Body of pancreas (tissue), 4 donors: ENCODE measurements around the gene TSSK1B. TPM values are rescaled to one million over a fixed set of nuclear protein-coding genes. Genes with fewer than 3 reads are reported as not detected.

ENCODE experiments used
- ATAC-seq: fragments of 150-250 bp; one replicate; pipeline ENCODE4 v1.9.1; 2016
- DNase-seq, 4 donors: peaks; one replicate each; pipeline ENCODE4 v3.0.0-alpha.2; 2019
- H3K27ac ChIP-seq, 4 donors: fragments of 200-600 bp; sonication (generic); 1 replicate in 3 of 4; 2 replicates in 1 of 4; pipeline versions ENCODE4 v1.5.1 to v1.6.1; 2016 to 2019; ENCODE audit warnings: mild to moderate bottlenecking in 1 of 4, mixed read lengths in 1 of 4, moderate library complexity in 1 of 4
- H3K27me3 ChIP-seq, 2 donors: fragments of 200-600 bp; sonication (generic); one replicate each; pipeline ENCODE4 v1.6.0; 2016; ENCODE audit warnings: mild to moderate bottlenecking in 1 of 2
- H3K36me3 ChIP-seq, 2 donors: fragments of 200-600 bp; sonication (generic); replicated peaks in 1 of 2; 2 replicates each; pipeline ENCODE4 v1.5.1; 2016; ENCODE audit warnings: low read depth in 2 of 2; ENCODE audit not compliant: insufficient read depth in 1 of 2
- H3K4me1 ChIP-seq: fragments of 200-600 bp; sonication (generic); one replicate; pipeline ENCODE4 v1.6.0; 2016
- H3K4me3 ChIP-seq, 2 donors: fragments of 200-600 bp; sonication (generic); 1 replicate in 1 of 2; 2 replicates in 1 of 2; pipeline ENCODE4 v1.5.1; 2016 to 2019
- H3K9me3 ChIP-seq, 3 donors: fragments of 200-600 bp; sonication (generic); 1 replicate in 2 of 3; 2 replicates in 1 of 3; pipeline ENCODE4 v1.5.1; 2016
- CTCF ChIP-seq, 7 experiments: fragments of 450-650 bp in 4 of 7; fragments of 200-600 bp in 3 of 7; sonication (generic) in 3 of 7; IDR thresholded peaks; one replicate each; pipeline ENCODE4 v1.5.1; 2016 to 2019; ENCODE audit warnings: antibody characterized with exemption in 7 of 7
- POLR2A ChIP-seq, 3 donors: fragments of 450-650 bp; IDR thresholded peaks; one replicate each; pipeline ENCODE4 v1.6.1; 2016; ENCODE audit warnings: antibody characterized with exemption in 3 of 3, mild to moderate bottlenecking in 2 of 3
- WGBS, 2 donors: methylation state at CpG; one replicate each; pipeline ENCODE4 v1.1.5; 2017; 5-methylcytosine and 5-hydroxymethylcytosine counted together
- intact Hi-C: fragments of 100-400 bp; cut with DNase I; formaldehyde crosslinking; loops from one replicate; pipeline ENCODE4 v1.15.1; 2023
- total RNA-seq, 2 donors: library from RNA; depleted of rRNA; stranded (reverse); fragments of >200 nt; gene quantifications; one replicate each; pipeline ENCODE4 v1.1.0, GENCODE V29; 2016

TSSK1B gene
- total RNA-seq, 2 donors from 2014 or later = not detected

GRCh38 chr5:113452941-113453340 lies 18.2 kb upstream of the TSSK1B start:
- no peaks in the 10 kb centered on the region for H3K36me3 ChIP-seq
- ATAC-seq (no peak), DNase-seq (no peak)
- intact Hi-C loops = no loop called here
- no peak overlapping the region for H3K27ac ChIP-seq
- H3K4me3 ChIP-seq = no peak overlapping the region
- no peaks in the 10 kb centered on the region for H3K27me3 ChIP-seq
- no peaks in the 10 kb centered on the region for H3K4me1 ChIP-seq
- 84 to 91% methylated on average over 6 of the region's 6 CpGs for WGBS, 2 donors
- TF ChIP-seq POLR2A (IDR thresholded peaks at IDR 0.05) = no peak
- TF ChIP-seq CTCF (IDR thresholded peaks at IDR 0.05) = no peak
- H3K9me3 ChIP-seq = no peaks in the 10 kb centered on the region

- no peak for DNase-seq
- Histone ChIP-seq H3K36me3 (no peaks in the 10 kb centered on the region), H3K9me3 (no peaks in the 10 kb centered on the region), H3K27ac (no peak overlapping the region), H3K4me3 (no peak overlapping the region), H3K4me1 (no peaks in the 10 kb centered on the region), H3K27me3 (no peaks in the 10 kb centered on the region)
- TF ChIP-seq POLR2A (IDR thresholded peaks at IDR 0.05) (no peak), CTCF (IDR thresholded peaks at IDR 0.05) (no peak)
- 71 to 82% methylated on average over 2 of the region's 2 CpGs for WGBS, 2 donors
- no peak for ATAC-seq
- intact Hi-C loops = no loop called here
Measured at GRCh38 chr5:113451797-113452196, 17.0 kb upstream of the TSSK1B start.

- 18 to 23% methylated on average over 2 of the region's 2 CpGs for WGBS, 2 donors
- TF ChIP-seq CTCF (IDR thresholded peaks at IDR 0.05) (no peak), POLR2A (IDR thresholded peaks at IDR 0.05) (no peak)
- Histone ChIP-seq H3K36me3 (no peaks in the 10 kb centered on the region), H3K9me3 (no peaks in the 10 kb centered on the region), H3K27me3 (no peaks in the 10 kb centered on the region), H3K4me1 (no peaks in the 10 kb centered on the region), H3K4me3 (no peak overlapping the region), H3K27ac (no peak overlapping the region)
- intact Hi-C loops = no loop called here
- ATAC-seq = no peak
- DNase-seq = no peak
Measured at GRCh38 chr5:113450929-113451328, 16.1 kb upstream of the TSSK1B start.

GRCh38 chr5:113450462-113450861 lies 15.7 kb upstream of the TSSK1B start:
- WGBS, 2 donors = 81 to 89% methylated on average over 2 of the region's 2 CpGs
- intact Hi-C loops = no loop called here
- no peak for DNase-seq

More at GRCh38 chr5:113450462-113450861, 15.7 kb upstream of the TSSK1B start:
- Histone ChIP-seq H3K36me3 (no peaks in the 10 kb centered on the region), H3K4me3 (no peak overlapping the region), H3K27me3 (no peaks in the 10 kb centered on the region), H3K9me3 (no peaks in the 10 kb centered on the region), H3K27ac (no peak overlapping the region), H3K4me1 (no peaks in the 10 kb centered on the region)
- TF ChIP-seq CTCF (IDR thresholded peaks at IDR 0.05) (no peak), POLR2A (IDR thresholded peaks at IDR 0.05) (no peak)
- ATAC-seq = no peak
